ENCODE measurements around the gene COL24A1.
"Not testable (repeated sequence)": the region's sequence is repeated elsewhere in the genome, so short reads cannot be mapped to it uniquely, and the experiment has no call there.

COL24A1 gene

GRCh38 chr1:86155051-86155806 lies 1.3 kb downstream of the COL24A1 start:
- no peak for DNase-seq
- in situ Hi-C loops (cut with HindIII; ENCODE audit: low pct_ligation_motif_present, low pct_unique_long_range_greater_than_20kb, low sequenced_read_pairs): no loop called here

- in situ Hi-C loops (cut with HindIII; ENCODE audit: low pct_ligation_motif_present, low pct_unique_long_range_greater_than_20kb, low sequenced_read_pairs): no loop called here
- no peak for DNase-seq
Measured at GRCh38 chr1:86154571-86155050, 2.0 kb downstream of the COL24A1 start.

GRCh38 chr1:86153836-86154235 lies 2.7 kb downstream of the COL24A1 start:
- no peak for DNase-seq
- in situ Hi-C loops (cut with HindIII; ENCODE audit: low pct_ligation_motif_present, low pct_unique_long_range_greater_than_20kb, low sequenced_read_pairs): no loop called here

GRCh38 chr1:86152887-86153286 lies 3.7 kb downstream of the COL24A1 start:
- in situ Hi-C loops (cut with HindIII; ENCODE audit: low pct_ligation_motif_present, low pct_unique_long_range_greater_than_20kb, low sequenced_read_pairs): no loop called here
- DNase-seq: no peak

DNA sequence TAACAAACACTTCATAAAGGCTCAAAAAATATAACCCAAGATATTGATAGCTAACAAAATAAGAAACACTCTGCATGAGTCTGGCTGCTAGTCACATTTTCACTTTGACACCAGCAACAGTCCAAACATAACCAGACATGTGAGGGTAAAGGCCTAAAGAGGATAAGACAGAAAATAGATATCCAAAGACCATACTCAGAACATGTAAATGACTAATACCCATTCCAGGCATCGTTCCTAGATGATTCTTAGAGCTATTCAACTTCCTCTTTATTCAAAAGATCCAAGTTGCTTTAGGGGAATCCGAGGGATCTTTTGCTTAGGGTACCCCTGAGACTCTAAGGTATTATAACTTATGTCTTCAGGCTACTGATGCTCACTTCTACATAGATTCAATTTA lies 5.1 kb downstream of the COL24A1 start:
- DNase-seq: no peak
- in situ Hi-C loops (cut with HindIII; ENCODE audit: low pct_ligation_motif_present, low pct_unique_long_range_greater_than_20kb, low sequenced_read_pairs): no loop called here

GRCh38 chr1:86150553-86151055 lies 6.0 kb downstream of the COL24A1 start:
- DNase-seq: no peak
- in situ Hi-C loops (cut with HindIII; ENCODE audit: low pct_ligation_motif_present, low pct_unique_long_range_greater_than_20kb, low sequenced_read_pairs): no loop called here

- in situ Hi-C loops (cut with HindIII; ENCODE audit: low pct_ligation_motif_present, low pct_unique_long_range_greater_than_20kb, low sequenced_read_pairs): no loop called here
- no peak for DNase-seq
Measured at GRCh38 chr1:86149591-86149990, 7.0 kb downstream of the COL24A1 start.

DNA sequence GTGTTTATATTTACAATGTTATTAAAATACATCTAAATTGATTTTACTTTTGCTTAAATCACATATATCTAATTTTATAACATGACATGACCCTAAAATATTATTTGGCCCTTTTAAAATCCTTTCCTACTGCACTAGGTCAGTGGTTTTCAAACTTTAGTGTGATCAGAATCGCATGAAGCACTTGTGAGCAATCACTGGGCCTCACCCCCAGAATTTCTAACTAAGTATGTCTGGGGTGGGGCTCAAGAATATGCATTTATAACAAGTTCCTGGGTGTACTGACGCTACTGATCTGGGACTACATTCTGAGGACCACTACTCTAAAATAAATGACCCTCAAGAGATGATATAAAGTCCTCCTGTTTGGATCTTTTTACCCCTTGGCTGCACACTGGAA lies 8.8 kb downstream of the COL24A1 start:
- in situ Hi-C loops (cut with HindIII; ENCODE audit: low pct_ligation_motif_present, low pct_unique_long_range_greater_than_20kb, low sequenced_read_pairs): no loop called here
- DNase-seq: no peak

GRCh38 chr1:86146566-86146965 lies 10.0 kb downstream of the COL24A1 start:
- in situ Hi-C loops (cut with HindIII; ENCODE audit: low pct_ligation_motif_present, low pct_unique_long_range_greater_than_20kb, low sequenced_read_pairs): no loop called here
- DNase-seq: no peak

GRCh38 chr1:86140281-86140880 lies 16.2 kb downstream of the COL24A1 start:
- in situ Hi-C loops (cut with HindIII; ENCODE audit: low pct_ligation_motif_present, low pct_unique_long_range_greater_than_20kb, low sequenced_read_pairs): no loop called here
- DNase-seq: no peak

- in situ Hi-C loops (cut with HindIII; ENCODE audit: low pct_ligation_motif_present, low pct_unique_long_range_greater_than_20kb, low sequenced_read_pairs): no loop called here
- no peak for DNase-seq
Measured at GRCh38 chr1:86138746-86139145, 17.8 kb downstream of the COL24A1 start.

DNA sequence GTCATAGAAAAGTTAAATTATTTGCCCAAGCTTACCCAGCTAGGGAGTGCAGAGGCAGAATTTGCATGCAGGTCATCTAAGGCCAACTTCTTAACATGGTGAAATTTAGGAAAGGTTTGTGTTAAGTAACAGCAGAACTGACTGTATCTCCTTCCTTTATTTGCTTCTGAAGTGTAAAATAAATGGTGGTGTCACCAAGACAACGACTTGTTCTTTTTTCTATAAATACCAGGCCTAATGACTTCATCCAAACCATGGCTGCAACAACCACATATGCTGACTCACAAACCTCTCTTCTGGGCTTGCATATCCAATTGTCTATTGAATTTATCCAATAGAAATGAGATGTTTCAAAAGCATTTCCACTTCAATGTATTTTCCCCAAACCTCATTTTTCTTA lies 19.1 kb downstream of the COL24A1 start:
- in situ Hi-C loops (cut with HindIII; ENCODE audit: low pct_ligation_motif_present, low pct_unique_long_range_greater_than_20kb, low sequenced_read_pairs): no loop called here
- DNase-seq: peak; percentile 20

DNA sequence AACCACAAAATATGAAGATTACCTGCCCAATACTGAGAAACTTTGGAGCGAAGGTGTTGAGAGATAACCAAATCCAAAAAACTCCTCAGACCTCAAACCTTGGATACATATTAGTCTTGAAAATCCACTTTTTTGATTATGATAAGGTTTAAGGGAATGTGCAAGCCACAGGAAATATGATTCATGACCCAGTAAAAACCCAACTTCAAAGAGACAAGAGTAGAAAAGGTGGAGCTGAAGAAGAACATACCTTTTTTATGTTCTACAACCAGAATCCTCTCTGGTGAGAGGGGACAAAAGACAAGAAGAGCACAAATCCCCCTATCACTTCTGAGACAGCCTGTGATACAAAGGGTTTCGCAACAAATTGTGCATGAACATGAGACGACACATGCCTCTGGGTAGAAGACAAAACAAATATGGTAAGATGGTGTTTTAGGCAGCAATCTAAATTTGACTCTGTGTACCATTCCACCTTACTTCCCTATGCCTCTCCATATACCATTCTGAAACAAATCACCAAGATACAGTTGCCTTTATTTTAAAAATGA lies 37.3 kb downstream of the COL24A1 start:
- in situ Hi-C loops (cut with HindIII; ENCODE audit: low pct_ligation_motif_present, low pct_unique_long_range_greater_than_20kb, low sequenced_read_pairs): no loop called here

DNA sequence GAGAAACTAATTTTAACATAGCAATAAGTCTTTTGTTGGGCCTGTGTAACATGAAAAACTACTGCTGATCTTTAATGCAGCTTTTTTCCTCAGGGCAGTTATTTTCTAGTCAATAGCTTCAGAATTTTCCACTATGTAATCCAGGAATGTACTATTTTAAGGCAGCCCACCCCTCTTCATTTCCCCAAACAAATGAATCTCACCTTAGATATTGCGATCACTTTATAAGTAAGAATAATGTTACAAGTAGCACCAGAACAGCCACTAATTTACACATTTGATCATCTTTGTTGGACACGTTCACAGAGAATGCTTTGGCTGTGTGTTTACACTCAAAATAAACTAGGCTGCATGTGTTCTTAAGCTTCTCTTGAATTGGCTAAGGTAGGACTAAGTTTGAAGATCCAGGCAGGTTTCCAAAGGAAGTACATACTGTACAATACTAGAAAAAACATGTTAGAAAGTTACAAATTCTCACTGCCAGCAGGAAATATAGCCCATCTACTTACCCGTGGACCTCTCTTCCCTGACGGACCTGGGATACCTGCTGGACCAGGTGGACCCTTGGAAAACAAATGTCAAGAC lies 41.7 kb downstream of the COL24A1 start:
- in situ Hi-C loops (cut with HindIII; ENCODE audit: low pct_ligation_motif_present, low pct_unique_long_range_greater_than_20kb, low sequenced_read_pairs): no loop called here
- DNase-seq: no peak

More for the DNA sequence above, 37.3 kb downstream of the COL24A1 start:
- DNase-seq: no peak

DNA sequence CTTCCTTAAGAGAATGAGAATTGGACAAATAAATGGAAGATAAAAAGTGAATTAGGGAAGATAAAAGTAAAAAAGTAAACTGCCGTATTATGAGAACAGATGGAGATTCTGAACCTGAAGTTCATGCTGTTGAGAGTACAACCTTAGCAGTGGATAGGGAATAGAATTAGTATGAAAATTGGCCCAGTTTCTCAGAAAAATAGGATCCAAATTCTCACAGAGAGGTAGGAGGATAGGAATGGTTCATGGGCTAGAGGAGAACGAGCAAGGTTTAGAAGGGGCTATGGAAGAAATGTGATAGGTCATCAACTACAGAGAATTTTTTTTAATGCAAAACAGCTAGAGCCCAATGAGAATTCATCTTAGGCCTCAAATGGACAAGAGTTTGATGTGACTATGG lies 42.3 kb downstream of the COL24A1 start:
- no peak for DNase-seq
- in situ Hi-C loops (cut with HindIII; ENCODE audit: low pct_ligation_motif_present, low pct_unique_long_range_greater_than_20kb, low sequenced_read_pairs): no loop called here

DNA sequence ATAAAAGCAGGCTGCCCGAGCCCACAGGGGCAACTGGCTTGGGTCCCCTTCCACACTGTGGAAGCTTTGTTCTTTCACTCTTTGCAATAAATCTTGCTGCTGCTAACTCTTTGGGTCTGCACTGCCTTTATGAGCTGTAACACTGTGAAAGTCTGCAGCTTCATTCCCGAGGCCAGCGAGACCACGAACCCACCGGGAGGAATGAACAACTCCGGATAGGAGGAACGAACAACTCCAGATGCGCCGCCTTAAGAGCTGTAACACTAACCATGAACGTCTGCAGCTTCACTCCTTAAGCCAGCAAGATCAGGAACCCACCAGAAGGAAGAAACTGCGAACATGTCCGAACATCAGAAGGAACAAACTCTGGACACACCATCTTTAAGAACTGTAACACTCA lies 45.0 kb downstream of the COL24A1 start:
- DNase-seq; in situ Hi-C loops (cut with HindIII; ENCODE audit: low pct_ligation_motif_present, low pct_unique_long_range_greater_than_20kb, low sequenced_read_pairs): not testable (repeated sequence)

- in situ Hi-C loops (cut with HindIII; ENCODE audit: low pct_ligation_motif_present, low pct_unique_long_range_greater_than_20kb, low sequenced_read_pairs): no loop called here
- DNase-seq: no peak
Measured at GRCh38 chr1:86110451-86111129, 46.0 kb downstream of the COL24A1 start.

DNA sequence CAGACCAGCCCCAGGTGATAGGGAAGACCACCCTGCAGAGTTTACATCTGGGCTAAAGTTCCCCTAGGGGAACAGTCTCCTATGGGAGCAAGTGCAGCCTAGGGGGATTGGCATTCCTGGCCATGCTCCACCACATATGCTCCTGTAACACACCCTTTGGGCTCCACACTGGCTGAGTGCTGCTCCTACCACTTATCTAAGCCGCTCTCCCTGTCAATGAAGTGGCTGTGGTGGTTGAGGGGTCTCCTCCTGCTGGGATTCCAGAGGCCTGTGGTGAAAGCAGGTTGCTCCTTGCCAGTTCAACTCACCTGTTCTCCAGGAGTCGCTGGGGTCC lies 51.1 kb downstream of the COL24A1 start:
- no peak for DNase-seq
- in situ Hi-C loops (cut with HindIII; ENCODE audit: low pct_ligation_motif_present, low pct_unique_long_range_greater_than_20kb, low sequenced_read_pairs): no loop called here

All from ACHN (cell line).